ENCODE results near the gene FMR1.

Gene FMR1

DNA sequence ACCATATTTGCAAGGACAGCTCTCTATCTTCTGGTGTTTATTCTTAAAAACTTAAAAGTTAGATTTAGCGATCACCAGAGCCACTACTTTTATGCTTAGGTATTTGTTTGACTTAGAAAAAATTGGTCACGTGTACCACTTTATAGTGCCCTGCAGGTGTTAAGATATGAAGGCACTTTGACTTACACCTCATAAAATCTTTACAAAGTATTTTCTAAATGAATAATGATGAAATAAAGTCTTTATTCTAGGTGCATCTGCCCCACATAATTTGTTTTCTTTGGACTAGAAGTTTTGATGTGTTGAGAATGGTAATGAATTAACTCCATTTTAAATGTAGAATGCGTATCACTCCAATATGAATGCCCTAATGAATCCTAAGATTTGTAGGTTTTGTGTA lies 2.9 kb downstream of the FMR1 start:
- in situ Hi-C loops (cut with MboI; ENCODE audit: low sequenced_read_pairs): no loop called here

GRCh38 chrX:147916375-147916968 lies 4.8 kb downstream of the FMR1 start:
- in situ Hi-C loops (cut with MboI; ENCODE audit: low sequenced_read_pairs): no loop called here

- in situ Hi-C loops (cut with MboI; ENCODE audit: low sequenced_read_pairs): no loop called here
These were observed 6.3 kb downstream of the FMR1 start for GRCh38 chrX:147917700-147918695.

DNA sequence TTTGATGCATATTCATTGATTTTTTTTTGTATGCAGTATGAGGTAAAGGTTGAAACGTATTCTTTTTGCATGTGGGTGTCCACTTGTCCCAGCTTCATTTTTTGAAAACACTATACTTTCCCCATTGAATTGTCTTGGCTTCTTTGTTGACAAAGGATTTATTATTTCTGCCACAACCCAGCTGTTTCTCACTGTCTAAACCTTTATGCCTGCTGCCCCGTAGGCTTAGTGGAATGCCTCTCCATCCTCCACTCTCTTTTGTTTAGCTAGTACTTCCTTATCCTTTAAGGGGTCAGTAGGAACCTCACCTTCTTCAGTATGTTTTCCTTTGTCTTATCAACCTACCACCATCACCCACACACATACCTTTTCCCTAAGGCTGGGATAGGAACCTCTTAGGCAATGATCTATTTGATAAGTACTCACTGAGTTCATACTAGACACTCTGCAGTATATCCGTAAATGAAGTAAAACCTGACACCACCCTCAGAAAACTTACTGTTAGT lies 8.5 kb downstream of the FMR1 start:
- in situ Hi-C loops (cut with MboI; ENCODE audit: low sequenced_read_pairs): no loop called here

- in situ Hi-C loops (cut with MboI; ENCODE audit: low sequenced_read_pairs): no loop called here
These were observed 11.9 kb downstream of the FMR1 start for GRCh38 chrX:147923605-147924004.

DNA sequence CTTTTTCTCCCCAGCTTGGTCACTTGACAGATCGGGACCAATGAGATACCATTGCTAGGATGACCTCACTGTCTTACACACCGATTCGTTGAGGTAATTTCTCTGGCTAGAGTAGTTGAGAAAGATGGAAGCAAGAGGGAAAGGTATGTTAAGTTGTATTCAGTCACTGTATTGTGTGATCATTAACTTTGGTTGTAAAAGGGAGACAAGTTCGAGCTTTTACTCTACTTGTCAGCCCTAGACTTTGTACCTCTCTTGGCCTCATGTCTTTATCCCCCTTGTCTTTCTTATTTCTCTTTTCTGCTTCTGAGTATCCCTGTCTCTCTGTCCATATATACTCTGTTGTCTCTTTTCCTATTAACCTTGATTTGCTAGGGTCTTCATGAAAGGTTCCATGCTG lies 15.5 kb downstream of the FMR1 start:
- in situ Hi-C loops (cut with MboI; ENCODE audit: low sequenced_read_pairs): no loop called here

- in situ Hi-C loops (cut with MboI; ENCODE audit: low sequenced_read_pairs): no loop called here
These were observed 22.1 kb downstream of the FMR1 start for GRCh38 chrX:147933815-147934214.

GRCh38 chrX:147935156-147935758 lies 23.5 kb downstream of the FMR1 start:
- in situ Hi-C loops (cut with MboI; ENCODE audit: low sequenced_read_pairs): no loop called here

GRCh38 chrX:147945286-147945685 lies 33.6 kb downstream of the FMR1 start:
- in situ Hi-C loops (cut with MboI; ENCODE audit: low sequenced_read_pairs): no loop called here

- in situ Hi-C loops (cut with MboI; ENCODE audit: low sequenced_read_pairs): no loop called here
These were observed 36.8 kb downstream of the FMR1 start for GRCh38 chrX:147948531-147948930.

GRCh38 chrX:147950352-147950751 lies 38.6 kb downstream of the FMR1 start:
- in situ Hi-C loops (cut with MboI; ENCODE audit: low sequenced_read_pairs): no loop called here

GRCh38 chrX:147953976-147954375 lies 42.3 kb downstream of the FMR1 start:
- in situ Hi-C loops (cut with MboI; ENCODE audit: low sequenced_read_pairs): no loop called here

- in situ Hi-C loops (cut with MboI; ENCODE audit: low sequenced_read_pairs): no loop called here
These were observed 45.6 kb downstream of the FMR1 start for GRCh38 chrX:147957291-147957690.

GRCh38 chrX:147958291-147958690 lies 46.6 kb downstream of the FMR1 start:
- in situ Hi-C loops (cut with MboI; ENCODE audit: low sequenced_read_pairs): no loop called here

- in situ Hi-C loops (cut with MboI; ENCODE audit: low sequenced_read_pairs): no loop called here
These were observed 49.0 kb downstream of the FMR1 start for GRCh38 chrX:147960722-147961121.

DNA sequence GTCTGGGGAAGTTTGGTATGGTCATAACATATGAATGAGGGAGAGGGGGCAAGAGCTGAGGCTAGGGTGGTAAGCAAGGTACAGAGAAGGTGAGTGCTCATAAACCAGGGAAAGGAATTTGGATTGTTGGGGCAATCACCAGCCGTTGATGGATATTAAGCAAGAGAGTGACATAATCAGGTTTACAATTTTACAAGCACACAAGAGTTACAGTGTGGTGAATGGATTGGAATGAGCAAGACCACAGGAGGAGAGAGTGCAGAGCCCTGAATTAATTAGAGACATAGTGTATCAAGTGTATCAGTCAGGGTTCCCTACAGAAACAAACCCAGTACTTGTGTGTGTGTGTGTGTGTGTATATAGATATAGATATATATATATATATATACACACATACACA lies 50.8 kb downstream of the FMR1 start:
- in situ Hi-C loops (cut with MboI; ENCODE audit: low sequenced_read_pairs): no loop called here

DNA sequence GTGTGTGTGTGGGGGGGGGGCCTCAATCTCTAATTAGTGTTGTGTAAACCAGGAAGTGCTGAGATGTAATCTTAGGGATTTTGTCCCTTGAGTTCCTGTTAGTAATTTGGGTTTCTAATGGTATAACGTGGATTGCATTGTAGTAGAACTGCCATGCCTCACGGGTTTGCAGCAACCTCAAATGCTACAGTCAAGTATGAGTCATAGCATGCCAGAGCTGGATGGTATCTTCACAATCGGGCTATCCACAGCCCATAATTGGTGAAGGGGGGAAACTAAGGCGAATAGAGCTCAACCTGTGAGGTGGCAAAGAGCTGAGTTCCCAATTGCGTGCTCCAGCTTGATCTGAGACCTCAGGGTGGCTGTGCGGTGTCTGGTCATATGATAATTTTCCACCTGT lies 67.2 kb downstream of the FMR1 start:
- in situ Hi-C loops (cut with MboI; ENCODE audit: low sequenced_read_pairs): no loop called here

DNA sequence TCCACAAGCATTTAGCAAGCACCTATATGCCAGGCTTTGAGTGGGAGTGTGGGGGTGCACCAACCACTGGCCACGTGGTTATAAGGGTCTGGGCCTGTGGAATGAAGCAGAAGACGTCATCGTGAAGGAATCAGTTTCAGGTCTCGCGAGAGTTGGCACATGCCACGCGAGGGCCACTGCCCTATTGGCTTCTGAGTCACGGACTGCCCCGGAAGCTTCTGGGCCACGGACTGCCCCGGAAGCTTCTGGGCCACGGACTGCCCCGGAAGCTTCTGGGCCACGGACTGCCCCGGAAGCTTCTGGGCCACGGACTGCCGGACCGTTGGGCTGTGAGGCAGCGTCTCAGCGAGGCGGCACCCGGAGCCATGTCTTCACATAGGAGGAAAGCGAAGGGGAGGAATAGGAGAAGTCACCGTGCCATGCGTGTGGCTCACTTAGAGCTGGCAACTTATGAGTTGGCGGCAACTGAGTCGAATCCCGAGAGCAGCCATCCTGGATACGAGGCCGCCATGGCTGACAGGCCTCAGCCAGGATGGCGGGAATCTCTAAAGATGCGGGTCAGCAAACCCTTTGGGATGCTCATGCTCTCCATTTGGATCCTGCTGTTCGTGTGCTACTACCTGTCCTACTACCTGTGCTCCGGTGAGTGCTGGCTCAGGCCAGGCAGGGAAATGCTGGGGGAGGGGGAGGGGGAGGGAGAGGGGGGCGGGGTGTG lies 69.5 kb downstream of the FMR1 start, which contains the start of gene FMR1NB:
TSS of gene FMR1NB (plus strand) at position 300 of the 715 bp plus-strand sequence. CDS start at position 366, 66 bp downstream.
- in situ Hi-C loops (cut with MboI; ENCODE audit: low sequenced_read_pairs): no loop called here

Measured in HL-60/S4 (cell line).